A673 (cell line): ENCODE measurements around the gene TAS2R43.

ENCODE experiments used
- CTCF ChIP-seq: fragments of 300-800, 200-600 bp; sonication (generic); conservative IDR thresholded peaks from 2 replicates; pipeline ENCODE4 v1.5.1; 2017; ENCODE audit warnings: low read depth, mild to moderate bottlenecking, antibody characterized with exemption, low read length, moderate library complexity, mixed read lengths
- EZH2 ChIP-seq: fragments of 200-600 bp; sonication (generic); IDR thresholded peaks from 2 replicates; pipeline ENCODE4 v1.6.1; 2017; ENCODE audit warnings: borderline replicate concordance, low read depth, mild to moderate bottlenecking, mixed read lengths, antibody characterized with exemption, low read length; ENCODE audit not compliant: poor library complexity, severe bottlenecking

GRCh38 chr12:11078246-11078645 lies 13.9 kb downstream of the TAS2R43 start:
- no peak for TF ChIP-seq CTCF
- no peak for TF ChIP-seq EZH2
